Ovary (tissue), 9 donors: ENCODE measurements around the gene CYP8B1. TPM values are rescaled to one million over a fixed set of nuclear protein-coding genes. Genes with fewer than 3 reads are reported as not detected.

Source experiments
- DNase-seq, 5 donors: peaks; one replicate each; pipeline ENCODE4 v3.0.0-alpha.2; 2019 to 2020
- H3K27ac ChIP-seq, 2 donors: fragments of 200-600 bp; one replicate each; pipeline versions ENCODE4 v1.5.1 to v1.8.0; 2019 to 2022
- H3K27me3 ChIP-seq: fragments of 200-600 bp; one replicate; pipeline ENCODE4 v1.8.0; 2022
- H3K36me3 ChIP-seq: fragments of 200-600 bp; sonication (generic); one replicate; pipeline ENCODE4 v1.5.1; 2019
- H3K4me1 ChIP-seq: one replicate; pipeline ENCODE4 v1.8.1; 2013; ENCODE audit warnings: mild to moderate bottlenecking, moderate library complexity; ENCODE audit not compliant: insufficient read depth
- H3K4me3 ChIP-seq: fragments of 200-600 bp; sonication (generic); one replicate; pipeline ENCODE4 v1.5.1; 2017
- H3K9me3 ChIP-seq, 2 donors: fragments of 200-600 bp in 1 of 2; sonication (generic) in 1 of 2; one replicate each; pipeline versions ENCODE4 v1.5.1 to v1.8.1; 2013 to 2019; ENCODE audit warnings: mild to moderate bottlenecking in 1 of 2, moderate library complexity in 1 of 2
- EP300 ChIP-seq: sonication (generic); formaldehyde crosslinking; IDR thresholded peaks from one replicate; pipeline ENCODE4 v1.6.1; 2017; ENCODE audit warnings: antibody characterized with exemption
- POLR2A ChIP-seq: fragments of 450-650 bp; IDR thresholded peaks from one replicate; pipeline ENCODE4 v1.6.1; 2017; ENCODE audit warnings: antibody characterized with exemption, mild to moderate bottlenecking, moderate library complexity
- WGBS, 3 donors: extraction: QIAGEN DNeasy Blood & Tissue Kit in 1 of 3; methylation state at CpG; one replicate each; pipeline versions ENCODE4 v1.1.5 to v1.1.7; 2013 to 2017; 5-methylcytosine and 5-hydroxymethylcytosine counted together
- intact Hi-C, 4 donors: fragments of 100-400 bp; cut with DNase I; formaldehyde crosslinking; loops; one replicate each; pipeline versions ENCODE4 v1.11.0 to v1.15.1; 2022 to 2023
- polyA plus RNA-seq, 2 donors: library from polyadenylated mRNA; stranded (reverse); fragments of 200-250 nt in 1 of 2; fragments of 350-450 nt in 1 of 2; fragmentation: Illumina TruSeq in 1 of 2; extraction: RNeasy Lipid Tissue Mini Kit (QIAGEN cat#74804) in 1 of 2; gene quantifications; one replicate each; pipeline ENCODE4 v1.2.3, GENCODE V29; 2013 to 2014
- total RNA-seq, 7 donors: library from RNA; depleted of rRNA in 2 of 7; stranded (reverse); fragments of >200 nt in 2 of 7; fragmentation: NEBNext Ultra II Directional in 3 of 7; extraction: Animal tissue kit (Norgen Biotek cat#: 25700) in 3 of 7; gene quantifications; one replicate each; pipeline versions ENCODE4 v1.1.0 to v1.2.4, GENCODE V29; 2016 to 2023
- TF ChIP-seq, protein P1 (sequence below), 3 donors: fragments of 450-650 bp in 2 of 3; fragments of 200-600 bp in 1 of 3; IDR thresholded peaks; one replicate each; pipeline versions ENCODE4 v1.5.1 to v1.8.0; 2016 to 2022; ENCODE audit warnings: antibody characterized with exemption in 3 of 3, mild to moderate bottlenecking in 1 of 3
- donor health status: DM: no; HTN: no; CAD: no; lungs with moderate emphysema.
- donor health status: DM: no; HTN: no; CAD: no.
- donor health status: Bipolar disorder and iron deficiency.
- donor health status: DM: yes; HTN: yes; CAD: no.
- donor health status: DM: no; HTN: no; CAD: no.
- donor health status: DM: yes; HTN: yes; CAD: no.

The CYP8B1 gene
- total and polyA plus RNA-seq, 9 donors = 0.05 to 0.46 TPM; not detected in 7

DNA sequence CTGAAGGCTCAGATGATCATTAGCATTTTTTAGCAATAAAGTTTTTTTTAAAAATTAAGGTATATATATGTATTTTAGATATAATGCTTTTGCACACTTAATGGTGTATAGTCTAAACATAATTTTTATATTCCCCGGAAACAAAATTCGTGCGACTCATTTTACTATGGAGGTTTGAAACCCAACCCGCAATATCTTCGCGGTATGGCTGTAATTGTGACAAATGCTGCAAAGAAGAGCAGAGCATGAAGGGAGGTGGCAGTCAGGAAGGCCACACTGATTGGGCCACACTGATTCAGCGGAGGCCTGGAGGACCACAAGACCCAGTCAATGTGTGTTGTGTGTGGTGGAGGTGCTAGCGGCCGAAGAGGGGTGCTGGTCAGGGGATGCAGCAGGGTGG is 4.5 kb upstream of the CYP8B1 start:
- Histone ChIP-seq H3K36me3 (no peaks in the 10 kb centered on the region), H3K27me3 (no peaks in the 10 kb centered on the region), H3K27ac (peak overlapping the region in 1 of 2 donors; percentile 52), H3K4me3 (peak overlapping the region; percentile 74), H3K4me1 (peaks cover 4% of the 10 kb centered on the region), H3K9me3 (no peaks in the 10 kb centered on the region)
- DNase-seq = peak in 1 of 5 donors; percentile 18
- WGBS, 3 donors = 87 to 91% (median 88%) methylated on average over 9 of the region's 9 CpGs
- intact Hi-C loops = loop anchor here in 3 of 4 donors (2.0 to 5.0 kb wide), 3 partner anchors 97 to 99 kb away; no protein-coding TSS in a partner anchor
- TF ChIP-seq POLR2A = no peak
- TF ChIP-seq EP300 = no peak
- TF ChIP-seq, protein P1, sequence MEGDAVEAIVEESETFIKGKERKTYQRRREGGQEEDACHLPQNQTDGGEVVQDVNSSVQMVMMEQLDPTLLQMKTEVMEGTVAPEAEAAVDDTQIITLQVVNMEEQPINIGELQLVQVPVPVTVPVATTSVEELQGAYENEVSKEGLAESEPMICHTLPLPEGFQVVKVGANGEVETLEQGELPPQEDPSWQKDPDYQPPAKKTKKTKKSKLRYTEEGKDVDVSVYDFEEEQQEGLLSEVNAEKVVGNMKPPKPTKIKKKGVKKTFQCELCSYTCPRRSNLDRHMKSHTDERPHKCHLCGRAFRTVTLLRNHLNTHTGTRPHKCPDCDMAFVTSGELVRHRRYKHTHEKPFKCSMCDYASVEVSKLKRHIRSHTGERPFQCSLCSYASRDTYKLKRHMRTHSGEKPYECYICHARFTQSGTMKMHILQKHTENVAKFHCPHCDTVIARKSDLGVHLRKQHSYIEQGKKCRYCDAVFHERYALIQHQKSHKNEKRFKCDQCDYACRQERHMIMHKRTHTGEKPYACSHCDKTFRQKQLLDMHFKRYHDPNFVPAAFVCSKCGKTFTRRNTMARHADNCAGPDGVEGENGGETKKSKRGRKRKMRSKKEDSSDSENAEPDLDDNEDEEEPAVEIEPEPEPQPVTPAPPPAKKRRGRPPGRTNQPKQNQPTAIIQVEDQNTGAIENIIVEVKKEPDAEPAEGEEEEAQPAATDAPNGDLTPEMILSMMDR (IDR thresholded peaks at IDR 0.05) = no peak

DNA sequence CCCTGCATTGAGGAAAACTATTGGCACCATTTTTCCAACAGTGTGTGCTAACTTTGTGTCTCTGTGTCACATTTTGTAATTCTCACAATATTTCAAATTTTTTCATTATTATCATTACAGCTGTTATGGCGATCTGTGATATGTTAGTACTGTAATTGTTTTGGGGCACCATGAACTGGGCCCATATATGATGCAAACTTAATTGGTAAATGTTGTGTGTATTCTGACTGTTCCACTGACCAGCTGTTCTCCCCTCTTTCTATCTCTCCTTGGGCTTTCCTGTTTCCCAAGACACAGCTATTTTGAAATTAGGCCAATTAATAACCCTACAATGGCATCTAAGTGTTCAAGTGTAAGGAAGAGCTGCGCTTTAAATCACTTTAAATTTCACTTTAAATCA is 2.2 kb upstream of the CYP8B1 start:
- TF ChIP-seq, protein P1 (IDR thresholded peaks at IDR 0.05) = no peak
- TF ChIP-seq EP300 = no peak
- TF ChIP-seq POLR2A = no peak
- Histone ChIP-seq H3K27me3 (no peaks in the 10 kb centered on the region), H3K4me1 (peaks cover 4% of the 10 kb centered on the region), H3K27ac (no peak overlapping the region), H3K36me3 (no peaks in the 10 kb centered on the region), H3K9me3 (no peaks in the 10 kb centered on the region), H3K4me3 (no peak overlapping the region)
- no peak for DNase-seq
- WGBS, 3 donors = 64 to 66% (median 64%) methylated on average over 2 of the region's 2 CpGs
- intact Hi-C loops = loop anchor here in 1 of 4 donors (1.0 kb wide), 1 partner anchor 45 kb away; no protein-coding TSS in a partner anchor

DNA sequence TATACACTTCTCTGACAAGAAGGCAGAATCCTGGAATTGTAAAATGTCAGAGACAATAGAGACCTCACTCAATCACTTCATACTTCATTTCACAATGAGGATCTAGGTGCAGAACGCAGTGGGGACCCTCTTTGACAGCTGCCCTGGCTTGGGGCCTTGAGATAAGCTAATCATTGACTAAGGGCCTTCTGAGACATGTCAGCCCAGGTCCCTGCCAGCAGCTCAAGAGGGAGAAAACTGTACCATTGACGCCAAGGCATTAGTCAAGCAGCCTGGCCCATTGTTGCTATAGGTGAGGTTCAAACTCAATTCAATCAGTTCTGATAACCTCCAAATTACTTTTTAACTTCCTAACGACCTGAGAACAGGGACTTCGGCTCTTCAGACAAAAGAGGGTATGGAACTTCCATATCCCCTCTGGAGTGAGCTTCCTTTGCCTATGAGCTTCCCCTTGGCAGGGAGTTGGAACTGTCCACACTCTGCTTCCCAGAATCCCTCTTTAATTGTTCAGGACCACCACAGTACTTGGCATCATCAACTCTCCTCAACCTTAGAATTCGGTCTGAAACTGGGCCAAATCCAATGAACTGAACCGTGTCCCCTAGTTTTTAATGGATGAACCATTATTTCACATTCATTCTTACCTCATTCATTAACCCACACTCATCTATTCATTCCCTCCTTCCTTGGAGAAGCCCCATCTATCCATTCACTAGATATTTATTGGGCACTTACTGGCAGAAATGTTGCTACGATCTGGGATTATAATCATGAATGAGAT is 1.5 kb upstream of the CYP8B1 start:
- DNase-seq = no peak
- Histone ChIP-seq H3K27me3 (no peaks in the 10 kb centered on the region), H3K36me3 (no peaks in the 10 kb centered on the region), H3K27ac (no peak overlapping the region), H3K4me1 (peaks cover 4% of the 10 kb centered on the region), H3K9me3 (no peaks in the 10 kb centered on the region), H3K4me3 (no peak overlapping the region)
- intact Hi-C loops = no loop called here
- no peak for TF ChIP-seq POLR2A
- TF ChIP-seq, protein P1 (IDR thresholded peaks at IDR 0.05) = no peak
- no peak for TF ChIP-seq EP300
- WGBS, 3 donors = 73 to 77% (median 74%) methylated on average over 7 of the region's 7 CpGs

GRCh38 chr3:42876401-42876800 is 722 bp upstream of the CYP8B1 start:
- H3K4me3 ChIP-seq = no peak overlapping the region
- H3K27me3 ChIP-seq = no peaks in the 10 kb centered on the region
- no peak overlapping the region for H3K27ac ChIP-seq
- peaks cover 4% of the 10 kb centered on the region for H3K4me1 ChIP-seq
- intact Hi-C loops = no loop called here
- 27 to 42% (median 34%) methylated on average over 1 of the region's 1 CpG for WGBS, 3 donors
- no peak for DNase-seq
- TF ChIP-seq POLR2A (no peak), EP300 (no peak)
- TF ChIP-seq, protein P1 (IDR thresholded peaks at IDR 0.05) = no peak
- no peaks in the 10 kb centered on the region for H3K9me3 ChIP-seq
- no peaks in the 10 kb centered on the region for H3K36me3 ChIP-seq
